ENCODE data around the gene EBF3. TPM values are rescaled to one million over a fixed set of nuclear protein-coding genes. Genes with fewer than 3 reads are reported as not detected.

The EBF3 gene
- total RNA-seq, 1 donor from 2014 or later = 544 TPM

DNA sequence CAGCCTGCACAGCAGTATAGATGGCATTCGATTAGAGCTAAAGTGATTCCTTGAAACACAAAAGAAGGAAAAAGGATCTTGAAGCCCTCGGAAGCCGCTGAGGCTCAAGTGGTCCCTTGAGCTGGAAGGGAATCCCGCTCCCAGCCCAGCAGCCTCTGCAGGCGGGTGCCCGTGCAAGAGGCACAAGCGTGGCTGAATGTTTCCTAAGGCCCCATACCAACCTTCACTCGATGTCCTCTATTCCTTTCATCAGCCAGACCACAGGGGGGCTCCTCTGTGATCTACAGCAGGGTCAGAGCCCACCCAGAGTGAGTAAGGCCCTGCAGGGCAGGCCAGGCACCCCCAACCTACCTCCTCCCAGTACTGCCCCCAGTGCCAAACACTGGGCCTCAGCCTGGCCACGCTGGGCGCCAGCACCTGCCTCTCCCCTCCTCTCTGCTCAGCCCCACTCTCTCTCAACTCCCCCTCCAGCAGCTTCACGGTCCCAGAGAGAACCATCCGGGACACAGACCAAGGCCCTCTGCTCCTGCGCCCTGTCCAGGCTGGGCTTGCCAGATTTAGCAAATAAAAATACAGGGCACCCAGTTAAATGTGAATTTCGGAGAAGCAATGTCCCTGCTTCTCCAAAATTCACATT lies 30.5 kb downstream of the EBF3 start:
- DNase-seq = peak; percentile 10
- Mint-ChIP-seq H3K36me3 (ENCODE audit: unreplicated experiment) (no peaks in the 10 kb centered on the region), H3K4me1 (ENCODE audit: low read depth, unreplicated experiment) (peaks cover 66% of the 10 kb centered on the region), H3K27me3 (ENCODE audit: unreplicated experiment) (peaks cover 29% of the 10 kb centered on the region), H3K4me3 (ENCODE audit: unreplicated experiment) (no peak overlapping the region), H3K9me3 (ENCODE audit: unreplicated experiment) (peaks cover 35% of the 10 kb centered on the region), H3K27ac (ENCODE audit: unreplicated experiment) (peak overlapping the region; percentile 78)
- TF ChIP-seq CTCF (IDR thresholded peaks at IDR 0.05; ENCODE audit: partially characterized antibody, unreplicated experiment) = no peak

- Mint-ChIP-seq H3K4me1 (ENCODE audit: low read depth, unreplicated experiment) (peaks cover 68% of the 10 kb centered on the region), H3K36me3 (ENCODE audit: unreplicated experiment) (no peaks in the 10 kb centered on the region), H3K27ac (ENCODE audit: unreplicated experiment) (peak overlapping the region; percentile 70), H3K9me3 (ENCODE audit: unreplicated experiment) (peaks cover 31% of the 10 kb centered on the region), H3K4me3 (ENCODE audit: unreplicated experiment) (peak overlapping the region; percentile 54), H3K27me3 (ENCODE audit: unreplicated experiment) (peaks cover 30% of the 10 kb centered on the region)
- peak; percentile 11 for DNase-seq
- no peak for TF ChIP-seq CTCF (IDR thresholded peaks at IDR 0.05; ENCODE audit: partially characterized antibody, unreplicated experiment)
These were observed 31.2 kb downstream of the EBF3 start for GRCh38 chr10:129932751-129933433.

DNA sequence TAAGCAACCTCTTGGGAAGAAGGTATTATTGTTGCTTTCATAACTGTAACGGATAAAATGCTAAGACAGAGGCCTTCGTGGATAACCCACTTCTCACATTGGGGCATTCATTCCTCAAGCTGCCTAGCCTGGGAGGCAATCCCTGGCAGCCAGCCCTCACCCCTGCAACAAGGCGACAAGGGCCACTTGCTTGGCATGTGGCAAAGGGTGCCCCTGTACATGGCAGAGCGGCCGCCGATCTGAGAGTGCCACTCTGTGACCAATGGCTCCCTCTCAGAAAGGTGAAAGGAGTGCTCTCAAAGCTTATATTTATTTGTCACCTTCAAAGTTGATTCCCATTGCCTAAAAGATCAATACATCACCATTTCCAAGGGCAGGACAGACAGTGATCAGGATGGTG lies 31.9 kb downstream of the EBF3 start:
- Mint-ChIP-seq H3K4me1 (ENCODE audit: low read depth, unreplicated experiment) (peaks cover 67% of the 10 kb centered on the region), H3K36me3 (ENCODE audit: unreplicated experiment) (no peaks in the 10 kb centered on the region), H3K27me3 (ENCODE audit: unreplicated experiment) (peaks cover 29% of the 10 kb centered on the region), H3K9me3 (ENCODE audit: unreplicated experiment) (peaks cover 35% of the 10 kb centered on the region), H3K4me3 (ENCODE audit: unreplicated experiment) (peak overlapping the region; percentile 25), H3K27ac (ENCODE audit: unreplicated experiment) (peak overlapping the region; percentile 70)
- TF ChIP-seq CTCF (IDR thresholded peaks at IDR 0.05; ENCODE audit: partially characterized antibody, unreplicated experiment) = no peak
- DNase-seq = no peak

DNA sequence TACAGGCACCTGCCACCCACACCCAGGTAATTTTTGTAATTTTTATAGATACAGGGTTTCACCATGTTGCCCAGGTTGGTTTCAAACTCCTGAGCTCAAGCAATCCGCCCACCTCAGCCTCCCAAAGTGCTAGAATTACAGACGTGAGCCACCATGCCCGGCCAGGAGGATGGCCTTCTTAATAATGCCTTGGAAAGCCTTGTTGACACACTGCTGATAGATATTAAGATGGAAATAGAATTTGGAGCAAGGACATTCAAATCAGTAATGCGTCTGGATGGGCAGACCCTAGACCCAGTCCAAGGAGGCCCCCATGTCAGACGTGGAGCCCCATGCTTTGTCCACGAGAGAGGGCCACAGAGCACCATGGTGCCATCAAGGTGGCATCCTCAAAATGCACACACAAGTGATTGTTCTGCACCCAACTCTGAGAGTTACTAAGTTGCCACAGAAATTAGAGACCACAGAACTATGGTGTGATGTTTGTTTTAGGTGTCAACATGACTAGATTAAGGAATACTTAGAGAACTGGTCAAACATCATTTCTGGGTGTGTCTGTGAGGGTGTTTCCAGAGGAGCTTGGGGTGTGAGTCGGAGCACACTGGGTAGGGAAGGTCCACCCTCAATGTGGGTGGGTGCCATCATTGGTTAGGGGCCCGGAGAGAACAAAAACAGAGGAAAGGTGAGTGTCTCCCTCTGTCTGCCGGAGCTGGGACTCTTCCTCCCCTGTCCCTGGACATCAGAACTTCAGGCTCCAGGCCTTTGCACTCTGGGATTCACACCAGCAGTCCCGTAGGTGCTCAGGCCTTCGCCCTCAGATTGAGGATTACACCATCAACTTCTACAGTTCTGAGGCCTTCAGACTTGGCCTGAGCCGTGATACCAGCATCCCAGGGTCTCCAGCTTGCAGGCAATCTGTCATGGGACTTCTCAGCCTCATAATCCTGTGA lies 34.5 kb downstream of the EBF3 start:
- Mint-ChIP-seq H3K4me3 (ENCODE audit: unreplicated experiment) (no peak overlapping the region), H3K9me3 (ENCODE audit: unreplicated experiment) (peaks cover 44% of the 10 kb centered on the region), H3K4me1 (ENCODE audit: low read depth, unreplicated experiment) (peaks cover 64% of the 10 kb centered on the region), H3K27me3 (ENCODE audit: unreplicated experiment) (peaks cover 31% of the 10 kb centered on the region), H3K27ac (ENCODE audit: unreplicated experiment) (peak overlapping the region; percentile 55), H3K36me3 (ENCODE audit: unreplicated experiment) (no peaks in the 10 kb centered on the region)
- peak; percentile 11 for DNase-seq
- no peak for TF ChIP-seq CTCF (IDR thresholded peaks at IDR 0.05; ENCODE audit: partially characterized antibody, unreplicated experiment)

All from glutamatergic neuron (in vitro differentiated cells).